GM18870 (cell line): ENCODE data around the gene LRRTM1.

Experiments
- ATAC-seq: cut with Tn5 transposase; IDR thresholded peaks from one replicate; pipeline ENCODE4 v1.9.1; 2021; ENCODE audit warnings: moderate library complexity; ENCODE audit not compliant: unreplicated experiment

LRRTM1 gene

GRCh38 chr2:80303006-80303908 lies 1.3 kb downstream of the LRRTM1 start:
- ATAC-seq = no peak

- no peak for ATAC-seq
Observed at GRCh38 chr2:80302314-80303005, 2.1 kb downstream of the LRRTM1 start.

DNA sequence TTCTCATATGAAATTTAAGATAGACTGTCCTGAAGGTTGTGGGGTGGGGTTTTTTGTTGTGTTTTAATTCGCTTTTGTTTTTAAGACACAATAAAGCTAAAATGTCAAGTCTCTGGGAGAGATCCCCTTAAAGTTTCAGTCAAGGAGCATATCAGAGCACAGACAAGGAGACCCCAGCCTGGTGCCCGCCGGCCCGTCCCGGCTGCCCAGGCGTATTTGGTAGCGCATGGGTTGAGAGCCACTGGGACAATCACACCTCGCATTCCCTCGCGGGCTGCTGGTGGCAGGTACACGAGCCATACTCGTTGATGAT lies 2.6 kb downstream of the LRRTM1 start:
- ATAC-seq = no peak

- ATAC-seq = no peak
Observed at GRCh38 chr2:80300954-80301353, 3.6 kb downstream of the LRRTM1 start.

DNA sequence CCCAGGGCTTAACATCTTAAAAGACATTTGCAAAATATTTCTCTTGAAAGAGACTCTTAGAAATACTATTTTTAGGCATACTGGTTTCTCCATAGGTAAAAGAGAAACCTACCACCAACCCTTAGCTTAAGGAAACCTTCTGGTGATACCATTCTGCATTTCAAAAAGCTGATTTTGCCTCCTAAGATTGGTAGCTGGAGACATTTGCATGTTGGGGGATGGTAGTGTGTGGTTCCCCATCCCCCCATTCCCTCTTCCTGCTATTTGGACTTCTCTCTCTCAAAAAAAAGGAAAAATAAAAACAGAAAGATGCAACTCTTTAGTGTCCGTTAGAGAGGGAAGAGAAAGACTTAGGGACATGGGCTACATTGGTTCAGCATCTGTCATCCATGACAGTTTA lies 4.2 kb downstream of the LRRTM1 start:
- no peak for ATAC-seq

GRCh38 chr2:80299661-80300060 lies 4.9 kb downstream of the LRRTM1 start:
- no peak for ATAC-seq

DNA sequence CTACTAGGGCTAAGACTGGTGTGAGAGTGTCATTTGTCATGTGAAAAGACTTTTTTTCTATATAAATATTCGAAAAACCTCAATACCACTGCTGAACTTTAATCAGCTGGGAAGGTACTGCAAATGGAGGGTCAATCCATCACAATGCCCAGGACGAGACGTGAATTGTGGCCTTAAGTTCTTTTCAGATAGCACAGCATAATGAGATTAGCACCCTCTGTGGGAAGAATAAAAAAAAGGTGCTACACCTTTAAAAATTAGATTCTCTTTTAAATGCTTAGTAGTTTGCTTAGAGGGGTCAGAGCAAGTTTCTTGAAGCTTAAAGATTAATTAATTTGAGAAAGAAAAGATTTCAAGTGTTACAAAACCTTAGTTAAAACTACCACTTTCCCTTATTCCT lies 5.6 kb downstream of the LRRTM1 start:
- ATAC-seq = no peak

GRCh38 chr2:80293039-80293438 lies 11.5 kb downstream of the LRRTM1 start:
- ATAC-seq = no peak

DNA sequence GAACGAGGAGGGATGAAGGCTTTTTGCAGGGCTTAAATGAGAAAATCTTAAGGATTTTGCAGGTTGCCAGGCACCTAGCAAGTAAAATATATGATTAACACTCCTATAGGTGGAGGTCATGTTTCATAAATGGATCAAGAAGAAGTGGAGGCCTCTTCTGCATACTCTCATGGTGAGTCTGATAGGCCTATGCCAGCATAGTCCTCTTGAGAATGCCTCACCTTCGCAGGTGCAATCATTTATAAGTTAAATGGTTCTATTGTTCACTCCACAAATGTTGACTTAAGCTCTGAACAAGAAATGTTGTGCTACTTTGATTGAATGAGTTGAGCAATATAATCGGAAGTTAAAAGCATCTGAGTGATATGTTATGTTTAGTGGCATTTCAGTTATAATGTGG lies 12.1 kb downstream of the LRRTM1 start:
- no peak for ATAC-seq

GRCh38 chr2:80291656-80292055 lies 12.9 kb downstream of the LRRTM1 start:
- ATAC-seq = no peak

GRCh38 chr2:80288576-80288975 lies 16.0 kb downstream of the LRRTM1 start:
- no peak for ATAC-seq

DNA sequence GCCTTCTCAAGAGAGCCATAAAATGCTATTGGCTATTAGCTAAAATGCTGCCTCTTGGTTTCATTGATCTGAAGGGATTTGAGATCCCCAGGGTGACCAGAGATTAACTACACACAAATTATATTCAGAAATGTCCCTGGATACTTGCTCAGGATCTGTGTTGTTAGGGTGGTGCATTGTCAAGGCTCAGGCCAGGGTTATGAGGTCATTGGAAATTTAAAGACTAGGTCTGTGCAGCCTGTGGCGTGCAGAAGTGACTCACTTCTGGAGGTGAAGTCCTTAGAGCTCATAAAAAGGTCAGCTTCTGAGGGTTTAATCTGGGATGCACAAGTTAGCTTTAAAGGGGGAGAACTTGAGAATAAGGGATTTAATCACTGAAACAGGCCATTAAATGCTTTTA lies 23.5 kb downstream of the LRRTM1 start:
- no peak for ATAC-seq

- no peak for ATAC-seq
Observed at GRCh38 chr2:80280598-80280997, 24.0 kb downstream of the LRRTM1 start.

- no peak for ATAC-seq
Observed at GRCh38 chr2:80269806-80270205, 34.7 kb downstream of the LRRTM1 start.

DNA sequence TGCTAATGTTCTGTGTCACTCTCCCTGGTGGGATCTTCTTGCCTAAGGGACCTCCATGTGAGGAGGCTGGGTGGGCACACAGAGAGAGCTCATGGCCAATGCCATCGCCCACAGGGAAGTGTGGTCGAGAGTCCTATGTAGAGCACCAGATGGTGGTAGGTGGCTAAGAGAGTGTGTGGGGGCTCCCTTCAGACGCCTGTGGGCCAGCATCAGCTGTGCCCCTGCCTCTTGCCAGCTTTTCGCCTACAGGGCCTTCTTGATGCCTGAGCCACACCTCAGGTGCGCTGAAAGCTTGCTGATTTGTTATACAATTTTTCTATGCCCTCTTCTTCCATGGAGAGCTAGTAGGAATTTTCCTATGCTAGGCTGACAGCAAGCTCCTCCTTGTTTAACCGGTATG lies 38.3 kb downstream of the LRRTM1 start:
- no peak for ATAC-seq

GRCh38 chr2:80259292-80259691 lies 45.3 kb downstream of the LRRTM1 start:
- no peak for ATAC-seq

DNA sequence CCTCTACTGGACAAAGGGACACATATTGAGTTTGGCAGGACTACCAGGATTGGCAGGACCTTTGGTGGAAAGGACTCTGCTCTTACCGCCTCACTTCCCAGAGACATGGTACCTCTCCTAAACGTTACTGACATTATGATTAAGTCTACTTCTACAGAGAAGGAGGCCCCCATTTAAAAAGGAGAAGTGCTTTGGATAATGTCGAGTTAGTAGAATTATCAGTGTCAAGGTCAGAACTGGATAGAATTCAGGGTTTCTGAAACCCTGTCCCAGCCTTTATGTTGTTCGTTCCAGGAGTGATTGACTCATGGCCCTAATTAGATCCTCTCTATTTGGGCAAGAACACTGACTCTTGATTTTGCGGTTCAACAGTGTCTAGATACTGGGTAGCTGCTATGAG lies 45.8 kb downstream of the LRRTM1 start:
- no peak for ATAC-seq

- ATAC-seq = no peak
Observed at GRCh38 chr2:80258341-80258740, 46.2 kb downstream of the LRRTM1 start.

DNA sequence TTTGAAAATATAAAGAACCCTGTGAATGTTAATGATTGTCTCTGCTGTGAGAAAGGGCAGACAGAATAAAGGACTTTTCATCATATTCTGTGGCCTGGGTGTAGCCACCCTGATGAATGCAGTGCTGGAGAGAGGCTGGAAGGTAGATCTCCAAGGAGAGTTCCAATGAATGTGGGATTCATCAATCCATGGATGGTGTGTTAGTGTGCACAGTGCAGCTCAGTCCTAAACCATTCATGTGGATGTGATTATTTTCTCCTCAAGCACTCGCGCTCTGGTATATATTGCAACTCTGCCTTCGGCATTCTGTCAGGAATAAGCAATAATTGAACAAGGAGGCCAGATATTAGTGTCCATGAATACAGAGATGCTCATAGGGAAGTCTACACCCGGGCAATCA lies 47.1 kb downstream of the LRRTM1 start:
- no peak for ATAC-seq

DNA sequence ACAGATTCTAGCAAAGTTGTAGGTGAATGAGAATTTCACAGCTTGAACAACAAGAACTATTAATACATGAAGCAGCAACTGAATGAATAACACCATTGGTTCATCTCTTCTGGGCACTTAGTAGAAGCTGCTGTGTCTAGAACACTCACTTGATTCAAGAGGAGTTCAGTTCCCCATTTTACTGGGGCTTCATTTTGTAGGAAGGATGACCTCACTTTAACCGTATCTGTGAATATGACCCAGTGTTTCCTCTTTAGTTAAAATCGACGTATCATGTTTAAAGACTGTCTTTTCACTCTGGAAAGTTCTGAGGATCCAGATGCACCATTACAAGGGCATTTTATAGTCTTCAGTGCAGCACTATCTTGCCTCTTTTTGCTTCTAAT lies 47.8 kb downstream of the LRRTM1 start:
- ATAC-seq = no peak

GRCh38 chr2:80255918-80256781 lies 48.4 kb downstream of the LRRTM1 start:
- ATAC-seq = no peak
